Stomach (tissue), 4 donors: ENCODE data around the gene GSE1.

ENCODE experiments used
- CTCF ChIP-seq, 7 experiments: fragments of 450-650 bp in 4 of 7; fragments of 200-600 bp in 3 of 7; sonication (generic) in 3 of 7; IDR thresholded peaks; one replicate each; pipeline ENCODE4 v1.5.1; 2016 to 2019; ENCODE audit warnings: antibody characterized with exemption in 7 of 7, control low read depth in 2 of 7, mild to moderate bottlenecking in 1 of 7
- EP300 ChIP-seq: sonication (generic); formaldehyde crosslinking; IDR thresholded peaks from one replicate; pipeline ENCODE4 v1.6.1; 2017; ENCODE audit warnings: antibody characterized with exemption
- POLR2A ChIP-seq, 4 donors: fragments of 450-650 bp; IDR thresholded peaks; one replicate each; pipeline ENCODE4 v1.6.1; 2016; ENCODE audit warnings: antibody characterized with exemption in 4 of 4, control low read depth in 2 of 4, mild to moderate bottlenecking in 1 of 4, moderate library complexity in 1 of 4

DNA sequence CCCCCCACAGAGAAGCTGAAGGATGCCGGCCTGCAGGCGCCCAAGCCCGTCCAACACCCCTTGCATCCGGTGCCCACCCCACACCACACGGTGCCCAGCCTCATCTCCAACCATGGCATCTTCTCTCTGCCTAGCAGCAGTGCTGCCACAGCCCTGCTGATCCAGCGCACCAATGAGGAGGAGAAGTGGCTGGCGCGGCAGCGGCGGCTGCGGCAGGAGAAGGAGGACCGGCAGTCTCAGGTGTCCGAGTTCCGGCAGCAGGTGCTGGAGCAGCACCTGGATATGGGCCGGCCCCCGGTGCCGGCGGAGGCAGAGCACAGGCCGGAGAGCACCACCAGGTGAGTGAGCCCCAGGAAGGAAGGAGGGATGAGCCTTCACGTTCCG lies 44.1 kb downstream of the GSE1 start:
- TF ChIP-seq CTCF (IDR thresholded peaks at IDR 0.05): no peak
- TF ChIP-seq POLR2A (IDR thresholded peaks at IDR 0.05): no peak
- TF ChIP-seq EP300: no peak
